ENCODE measurements around the gene TEKT5. TPM values are rescaled to one million over a fixed set of nuclear protein-coding genes. Genes with fewer than 3 reads are reported as not detected.

TEKT5 gene
- total RNA-seq, 2 donors from 2014 or later = not detected

DNA sequence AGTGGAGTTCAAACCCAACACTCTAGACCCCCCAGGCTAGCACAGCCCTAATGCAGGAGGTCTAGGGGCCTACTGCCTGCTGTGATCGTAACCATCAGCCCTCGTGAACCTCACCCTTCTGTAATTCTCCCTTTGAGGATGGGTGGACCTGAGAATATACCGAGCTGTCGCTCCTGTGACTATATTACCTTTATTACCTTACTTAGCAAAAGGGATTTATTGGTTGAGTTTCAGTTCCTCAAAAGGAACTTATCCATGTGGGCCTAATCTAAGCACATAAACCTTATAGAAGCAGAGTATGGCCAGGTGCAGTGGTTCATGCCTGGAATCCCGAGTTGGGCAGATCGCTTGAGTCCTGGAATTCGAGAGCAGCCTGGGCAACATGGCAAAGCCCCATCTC, 95.1 kb downstream of the TEKT5 start:
- peaks cover 2% of the 10 kb centered on the region for H3K4me1 Mint-ChIP-seq
- ATAC-seq (peak; percentile 23), DNase-seq (no peak)
- H3K36me3 Mint-ChIP-seq (ENCODE audit: low read depth) = peaks cover 4% of the 10 kb centered on the region
- peaks cover 43% of the 10 kb centered on the region for H3K27me3 Mint-ChIP-seq
- H3K27ac Mint-ChIP-seq = no peak overlapping the region
- no peak overlapping the region for H3K4me3 Mint-ChIP-seq
- H3K9me3 ChIP-seq (ENCODE audit: control insufficient read depth, low read length, poor library complexity, severe bottlenecking) = no peaks in the 10 kb centered on the region

GRCh38 chr16:10598157-10598556, 96.6 kb downstream of the TEKT5 start:
- H3K36me3 Mint-ChIP-seq (ENCODE audit: low read depth) = peaks cover 4% of the 10 kb centered on the region
- peaks cover 2% of the 10 kb centered on the region for H3K4me1 Mint-ChIP-seq
- H3K27me3 Mint-ChIP-seq = peaks cover 39% of the 10 kb centered on the region
- H3K9me3 ChIP-seq (ENCODE audit: control insufficient read depth, low read length, poor library complexity, severe bottlenecking) = no peaks in the 10 kb centered on the region
- ATAC-seq (no peak), DNase-seq (no peak)
- H3K27ac Mint-ChIP-seq = no peak overlapping the region
- no peak overlapping the region for H3K4me3 Mint-ChIP-seq

GRCh38 chr16:10597187-10597601, 97.5 kb downstream of the TEKT5 start:
- Mint-ChIP-seq H3K27me3 (peaks cover 30% of the 10 kb centered on the region), H3K4me3 (no peak overlapping the region), H3K27ac (no peak overlapping the region), H3K4me1 (peaks cover 2% of the 10 kb centered on the region), H3K36me3 (ENCODE audit: low read depth) (peaks cover 4% of the 10 kb centered on the region)
- no peaks in the 10 kb centered on the region for H3K9me3 ChIP-seq (ENCODE audit: control insufficient read depth, low read length, poor library complexity, severe bottlenecking)
- ATAC-seq (no peak), DNase-seq (no peak)

DNA sequence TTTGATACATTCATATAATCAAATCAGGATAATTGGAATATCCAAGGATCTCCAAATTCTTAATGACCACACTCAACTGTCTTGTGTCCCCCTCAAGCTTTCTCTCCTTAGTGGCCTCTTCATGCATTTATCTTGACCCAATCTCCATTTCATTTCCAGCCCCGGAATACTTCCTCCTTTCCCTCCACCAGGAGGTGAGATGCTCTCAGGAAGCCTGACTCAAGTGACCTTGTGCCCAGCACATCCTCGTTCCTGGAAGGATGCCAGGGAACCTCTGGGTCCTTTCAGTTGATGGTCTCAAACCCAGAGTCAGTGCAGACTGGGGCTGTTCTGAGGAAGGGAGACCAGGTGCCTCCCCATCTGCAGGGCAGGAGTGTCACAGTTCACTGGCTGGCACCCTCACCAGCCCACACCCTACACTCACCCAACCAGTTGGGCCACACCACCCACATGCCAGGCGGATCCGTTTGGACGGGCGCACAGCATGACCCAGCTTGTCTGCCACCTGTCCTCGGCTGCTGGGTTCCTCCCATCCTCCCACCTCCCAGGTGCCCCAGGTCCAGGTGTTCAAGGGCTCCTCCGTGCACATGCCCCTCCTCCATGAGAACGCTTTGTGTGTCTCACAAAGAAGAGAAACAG, 100.3 kb downstream of the TEKT5 start:
- H3K36me3 Mint-ChIP-seq (ENCODE audit: low read depth) = peaks cover 4% of the 10 kb centered on the region
- H3K27ac Mint-ChIP-seq = no peak overlapping the region
- ATAC-seq (no peak), DNase-seq (no peak)
- peaks cover 2% of the 10 kb centered on the region for H3K4me1 Mint-ChIP-seq
- peak overlapping the region; percentile 9 for H3K4me3 Mint-ChIP-seq
- no peaks in the 10 kb centered on the region for H3K9me3 ChIP-seq (ENCODE audit: control insufficient read depth, low read length, poor library complexity, severe bottlenecking)
- peaks cover 24% of the 10 kb centered on the region for H3K27me3 Mint-ChIP-seq

- no peaks in the 10 kb centered on the region for H3K9me3 ChIP-seq (ENCODE audit: control insufficient read depth, low read length, poor library complexity, severe bottlenecking)
- Mint-ChIP-seq H3K27ac (no peak overlapping the region), H3K4me1 (peaks cover 2% of the 10 kb centered on the region), H3K27me3 (peaks cover 42% of the 10 kb centered on the region), H3K36me3 (ENCODE audit: low read depth) (peaks cover 8% of the 10 kb centered on the region), H3K4me3 (no peak overlapping the region)
- DNase-seq = no peak
- ATAC-seq = no peak
Observed at GRCh38 chr16:10592611-10593010, 102.1 kb downstream of the TEKT5 start.

DNA sequence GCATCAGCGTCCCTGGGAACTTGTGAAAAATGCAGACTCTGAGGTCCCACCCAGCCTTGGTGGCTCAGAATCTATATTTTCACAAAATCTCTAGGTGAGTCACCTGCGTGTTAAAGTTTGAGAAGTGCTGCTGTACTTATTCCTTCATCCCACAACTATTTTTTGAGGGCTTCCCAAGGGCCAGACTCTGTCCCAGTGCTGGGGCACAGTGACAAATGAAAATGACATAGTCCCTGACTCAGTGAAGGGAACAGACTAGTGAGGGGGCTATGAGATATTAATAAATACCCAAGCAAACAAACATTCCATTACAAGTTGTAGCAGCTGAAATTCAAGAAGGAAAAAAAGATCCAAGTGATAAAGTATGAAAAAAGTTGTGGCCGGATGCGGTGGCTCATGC, 104.4 kb downstream of the TEKT5 start:
- no peaks in the 10 kb centered on the region for H3K4me1 Mint-ChIP-seq
- no peak overlapping the region for H3K27ac Mint-ChIP-seq
- ATAC-seq = no peak
- H3K27me3 Mint-ChIP-seq = peaks cover 44% of the 10 kb centered on the region
- peaks cover 4% of the 10 kb centered on the region for H3K36me3 Mint-ChIP-seq (ENCODE audit: low read depth)
- DNase-seq = no peak
- H3K9me3 ChIP-seq (ENCODE audit: control insufficient read depth, low read length, poor library complexity, severe bottlenecking) = no peaks in the 10 kb centered on the region
- no peak overlapping the region for H3K4me3 Mint-ChIP-seq

- H3K4me3 Mint-ChIP-seq = no peak overlapping the region
- no peak for DNase-seq
- H3K27ac Mint-ChIP-seq = no peak overlapping the region
- ATAC-seq = no peak
- H3K4me1 Mint-ChIP-seq = no peaks in the 10 kb centered on the region
- no peaks in the 10 kb centered on the region for H3K9me3 ChIP-seq (ENCODE audit: control insufficient read depth, low read length, poor library complexity, severe bottlenecking)
- peaks cover 4% of the 10 kb centered on the region for H3K36me3 Mint-ChIP-seq (ENCODE audit: low read depth)
- peaks cover 49% of the 10 kb centered on the region for H3K27me3 Mint-ChIP-seq
Observed at GRCh38 chr16:10589109-10589508, 105.6 kb downstream of the TEKT5 start.

DNA sequence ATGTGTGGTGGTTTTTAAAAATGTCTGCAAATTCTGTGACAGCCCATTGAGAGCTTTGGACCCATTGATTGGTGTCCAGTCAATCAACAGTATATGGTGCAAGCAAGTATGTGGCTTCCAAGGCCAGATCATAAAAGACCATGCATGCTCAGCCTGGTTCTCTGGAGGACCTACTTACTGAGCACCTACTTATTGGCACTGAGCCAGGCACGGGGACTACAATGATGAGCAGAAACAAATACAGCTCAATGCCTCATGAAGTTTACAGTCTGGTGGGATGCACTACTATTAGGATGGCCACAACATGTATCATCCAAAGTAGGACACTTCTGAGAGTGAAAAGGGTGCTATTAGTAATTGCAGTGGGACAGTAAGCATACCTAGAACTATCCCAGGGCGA, 107.1 kb downstream of the TEKT5 start:
- Mint-ChIP-seq H3K4me1 (no peaks in the 10 kb centered on the region), H3K27me3 (peaks cover 63% of the 10 kb centered on the region)

GRCh38 chr16:10584981-10585438, 109.7 kb downstream of the TEKT5 start:
- no peak for ATAC-seq
- H3K27ac Mint-ChIP-seq = no peak overlapping the region
- H3K27me3 Mint-ChIP-seq = peaks cover 83% of the 10 kb centered on the region
- H3K36me3 Mint-ChIP-seq (ENCODE audit: low read depth) = peaks cover 6% of the 10 kb centered on the region
- no peak for DNase-seq
- H3K9me3 ChIP-seq (ENCODE audit: control insufficient read depth, low read length, poor library complexity, severe bottlenecking) = no peaks in the 10 kb centered on the region
- H3K4me3 Mint-ChIP-seq = no peak overlapping the region
- no peaks in the 10 kb centered on the region for H3K4me1 Mint-ChIP-seq

More for the DNA sequence above, 107.1 kb downstream of the TEKT5 start:
- Mint-ChIP-seq H3K4me3 (no peak overlapping the region), H3K36me3 (ENCODE audit: low read depth) (peaks cover 4% of the 10 kb centered on the region), H3K27ac (no peak overlapping the region)
- no peak for ATAC-seq
- no peaks in the 10 kb centered on the region for H3K9me3 ChIP-seq (ENCODE audit: control insufficient read depth, low read length, poor library complexity, severe bottlenecking)
- no peak for DNase-seq

DNA sequence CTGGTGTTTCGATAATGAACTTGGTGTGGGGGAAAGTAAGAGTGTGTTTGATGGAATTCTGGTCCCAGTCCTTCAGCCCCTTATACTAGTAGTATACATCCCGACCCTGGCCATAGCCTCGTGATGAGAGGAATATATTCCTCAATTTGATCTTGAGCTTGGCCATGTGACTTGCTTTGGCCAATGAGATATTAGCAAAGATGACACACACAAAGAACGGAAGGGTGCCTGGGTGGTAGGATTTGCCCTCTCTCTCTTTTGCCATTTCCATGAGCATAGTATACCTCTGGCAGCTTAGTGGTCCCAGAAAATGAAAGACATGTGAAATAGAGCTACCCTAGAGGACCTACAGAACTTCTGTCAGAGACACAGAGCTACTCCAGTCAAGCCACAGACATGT, 111.5 kb downstream of the TEKT5 start:
- H3K36me3 Mint-ChIP-seq (ENCODE audit: low read depth) = peaks cover 6% of the 10 kb centered on the region
- H3K27ac Mint-ChIP-seq = no peak overlapping the region
- H3K4me1 Mint-ChIP-seq = no peaks in the 10 kb centered on the region
- H3K9me3 ChIP-seq (ENCODE audit: control insufficient read depth, low read length, poor library complexity, severe bottlenecking) = no peaks in the 10 kb centered on the region
- peaks cover 83% of the 10 kb centered on the region for H3K27me3 Mint-ChIP-seq
- H3K4me3 Mint-ChIP-seq = no peak overlapping the region
- DNase-seq (no peak), ATAC-seq (no peak)

DNA sequence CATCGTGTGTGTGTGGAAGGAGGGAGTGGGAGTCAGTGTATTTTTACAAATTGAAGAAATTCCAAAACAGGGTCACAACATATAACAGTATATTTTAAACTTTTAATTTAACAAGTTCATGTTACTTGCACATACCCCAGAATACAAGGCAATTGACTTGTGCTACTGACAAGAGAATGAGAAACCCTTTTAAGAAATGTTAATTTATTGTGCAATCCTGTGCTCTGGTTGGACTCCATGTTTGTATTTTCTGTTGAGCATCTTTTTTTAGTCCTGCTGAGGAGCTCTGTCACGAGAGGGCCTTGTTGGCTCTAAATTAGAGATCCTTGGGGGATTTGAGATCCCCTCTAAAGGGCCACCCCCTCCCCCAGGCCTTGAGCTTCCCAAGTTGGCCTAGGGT, 113.2 kb downstream of the TEKT5 start:
- H3K9me3 ChIP-seq (ENCODE audit: control insufficient read depth, low read length, poor library complexity, severe bottlenecking) = no peaks in the 10 kb centered on the region
- Mint-ChIP-seq H3K4me3 (no peak overlapping the region), H3K27ac (no peak overlapping the region), H3K36me3 (ENCODE audit: low read depth) (peaks cover 2% of the 10 kb centered on the region), H3K4me1 (no peaks in the 10 kb centered on the region), H3K27me3 (peaks cover 81% of the 10 kb centered on the region)
- ATAC-seq (no peak), DNase-seq (no peak)

- peaks cover 75% of the 10 kb centered on the region for H3K27me3 Mint-ChIP-seq
- H3K4me3 Mint-ChIP-seq = peak overlapping the region; percentile 59
Observed at GRCh38 chr16:10580883-10581247, 113.9 kb downstream of the TEKT5 start.

GRCh38 chr16:10579965-10580882, 114.5 kb downstream of the TEKT5 start, which contains the start of gene EMP2:
Gene EMP2, minus strand, starts transcription at chr16:10580598. Its CDS starts 32,981 bp downstream, at chr16:10547617.
- H3K4me3 Mint-ChIP-seq = peak within 1 kb of the TSS; percentile 59
- no peak for DNase-seq
- H3K27ac Mint-ChIP-seq = no peak within 1 kb of the TSS
- no peaks in the 10 kb centered on the region for H3K9me3 ChIP-seq (ENCODE audit: control insufficient read depth, low read length, poor library complexity, severe bottlenecking)
- peaks cover 72% of the 10 kb centered on the region for H3K27me3 Mint-ChIP-seq
- no peak for ATAC-seq
- peaks cover 2% of the 10 kb centered on the region for H3K36me3 Mint-ChIP-seq (ENCODE audit: low read depth)
- no peaks in the 10 kb centered on the region for H3K4me1 Mint-ChIP-seq

More at GRCh38 chr16:10580883-10581247, 113.9 kb downstream of the TEKT5 start:
- Mint-ChIP-seq H3K27ac (no peak overlapping the region), H3K36me3 (ENCODE audit: low read depth) (peaks cover 2% of the 10 kb centered on the region), H3K4me1 (no peaks in the 10 kb centered on the region)
- no peak for DNase-seq
- no peak for ATAC-seq
- no peaks in the 10 kb centered on the region for H3K9me3 ChIP-seq (ENCODE audit: control insufficient read depth, low read length, poor library complexity, severe bottlenecking)

All from T-helper 17 cell (primary cell).